Measurements from ENCODE around the gene SEMA5A.
A peak's percentile ranks its signal among the peaks of the same experiment; 100 is the strongest.

SEMA5A gene

DNA sequence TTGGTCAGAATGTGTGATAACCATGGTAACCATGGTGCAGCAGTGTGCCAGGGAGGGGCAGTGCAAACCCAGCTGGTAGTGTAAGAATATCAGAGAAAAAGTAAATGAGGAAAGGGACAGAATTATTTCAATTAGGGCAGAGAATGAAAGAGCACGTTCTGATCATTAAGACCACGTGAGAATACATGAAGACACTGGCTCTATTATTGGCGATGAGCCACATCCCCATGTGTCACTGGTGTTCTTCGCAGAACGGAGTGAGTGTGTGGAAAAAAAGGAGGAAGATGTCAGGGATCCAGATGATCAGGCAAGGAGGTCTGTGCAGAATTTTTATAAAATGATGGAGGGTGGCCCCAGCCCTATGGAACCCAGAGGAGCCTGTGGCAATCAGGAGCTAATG lies 315.5 kb downstream of the SEMA5A start:
- TF ChIP-seq ZNF274 (IDR thresholded peaks at IDR 0.05; ENCODE audit: low read depth, low read length), result no peak
- Histone ChIP-seq H3K4me3 (ENCODE audit: insufficient read length, low read depth) (no peak overlapping the region), H3K4me1 (ENCODE audit: insufficient read depth, insufficient read length) (no peaks in the 10 kb centered on the region), H3K27me3 (ENCODE audit: insufficient read depth, insufficient read length) (no peaks in the 10 kb centered on the region), H3K36me3 (ENCODE audit: insufficient read depth, insufficient read length, low read length) (no peaks in the 10 kb centered on the region), H3K9ac (ENCODE audit: insufficient read length, low read depth) (no peak overlapping the region), H3K9me3 (ENCODE audit: insufficient read depth, low read length) (no peaks in the 10 kb centered on the region)
- DNase-seq (ENCODE audit: low read depth, low spot score), result no peak

DNA sequence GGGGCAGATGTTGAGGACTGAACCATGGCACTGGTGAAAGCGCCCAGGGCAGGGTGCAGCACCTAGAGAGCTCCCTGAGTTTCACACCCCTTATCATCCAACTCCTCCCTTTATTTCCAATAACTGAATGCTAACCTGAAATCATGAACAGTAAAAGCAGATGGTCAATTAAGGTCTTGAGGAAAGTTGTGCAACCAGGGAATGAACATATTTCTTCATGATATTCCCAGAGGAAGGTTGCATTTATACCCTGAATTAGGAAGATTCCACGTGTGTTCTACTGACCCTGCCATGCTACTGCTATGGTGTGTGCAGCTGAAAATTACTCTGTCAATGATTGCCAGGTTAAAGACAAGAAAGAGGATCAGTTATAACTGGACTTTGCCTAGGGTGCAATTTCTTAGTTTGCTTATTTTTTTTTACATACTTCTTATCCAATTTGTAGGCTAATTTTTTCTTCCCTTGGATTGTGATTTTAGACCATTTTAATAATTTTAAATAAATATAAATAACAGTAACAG lies 319.8 kb downstream of the SEMA5A start:
- TF ChIP-seq YY1 (IDR thresholded peaks at IDR 0.05; ENCODE audit: insufficient read depth, insufficient read length), result no peak
- TF ChIP-seq ZNF274 (IDR thresholded peaks at IDR 0.05; ENCODE audit: low read depth, low read length), result no peak
- TF ChIP-seq SUZ12 (IDR thresholded peaks at IDR 0.05; ENCODE audit: extremely low read depth, insufficient read depth, insufficient read length), result no peak

DNA sequence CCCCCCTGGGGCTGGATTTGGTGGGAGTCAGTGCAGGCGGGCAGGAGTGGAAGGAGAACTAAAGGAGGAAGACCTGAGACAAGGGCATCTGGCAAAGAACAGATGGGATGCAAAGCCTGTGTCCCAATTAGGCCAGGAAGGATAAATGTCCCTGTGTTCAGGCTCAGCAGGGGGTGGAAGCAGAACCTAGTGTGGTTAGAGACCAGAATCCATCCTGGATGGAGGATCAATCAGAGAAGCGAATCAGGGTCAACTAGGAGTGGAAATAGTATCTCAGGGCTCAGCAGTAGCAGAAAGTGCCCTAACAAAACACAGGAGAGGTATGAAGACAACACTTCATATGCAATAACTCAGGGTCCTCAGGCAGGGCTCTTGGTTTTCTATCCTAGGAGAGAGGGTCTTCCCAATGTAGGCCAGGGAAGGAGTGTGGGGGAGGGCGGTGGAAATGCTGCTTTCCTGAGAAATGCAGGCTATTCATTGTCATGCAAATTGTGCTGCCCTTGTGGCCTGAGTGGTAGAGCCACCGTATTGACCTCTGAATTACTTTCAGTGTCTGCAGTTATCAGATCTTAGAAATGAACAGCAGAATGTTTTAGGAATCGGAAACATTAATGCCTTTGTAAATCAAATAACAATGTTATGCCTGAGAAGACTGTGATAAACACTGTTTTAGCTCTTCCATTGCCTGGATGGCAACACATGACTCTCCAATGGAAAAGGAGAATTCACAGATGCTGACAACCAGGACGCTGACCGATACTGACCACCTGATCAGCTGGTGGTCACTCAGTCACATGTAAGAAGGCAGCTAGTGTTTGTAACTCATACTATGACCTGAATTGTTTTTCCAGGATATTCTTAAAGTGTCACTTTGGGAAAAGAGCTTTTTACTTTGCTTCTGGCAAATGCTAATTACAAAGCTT lies 323.6 kb downstream of the SEMA5A start:
- peak; percentile 56 for DNase-seq (ENCODE audit: low read depth, low spot score)
- Histone ChIP-seq H3K9me3 (ENCODE audit: insufficient read depth, low read length) (peaks cover 4% of the 10 kb centered on the region; the same call in 1 of the 2 replicates), H3K27me3 (ENCODE audit: insufficient read depth, insufficient read length) (no peaks in the 10 kb centered on the region), H3K9ac (ENCODE audit: insufficient read length, low read depth) (no peak overlapping the region), H3K4me3 (ENCODE audit: insufficient read length, low read depth) (no peak overlapping the region), H3K36me3 (ENCODE audit: insufficient read depth, insufficient read length, low read length) (no peaks in the 10 kb centered on the region), H3K4me1 (ENCODE audit: insufficient read depth, insufficient read length) (peaks cover 2% of the 10 kb centered on the region)
- TF ChIP-seq SUZ12 (IDR thresholded peaks at IDR 0.05; ENCODE audit: extremely low read depth, insufficient read depth, insufficient read length) (no peak), ZNF274 (IDR thresholded peaks at IDR 0.05; ENCODE audit: low read depth, low read length) (no peak), YY1 (IDR thresholded peaks at IDR 0.05; ENCODE audit: insufficient read depth, insufficient read length) (no peak)

More for the DNA sequence above, 319.8 kb downstream of the SEMA5A start:
- Histone ChIP-seq H3K4me3 (ENCODE audit: insufficient read length, low read depth) (no peak overlapping the region), H3K9me3 (ENCODE audit: insufficient read depth, low read length) (peaks cover 4% of the 10 kb centered on the region; the same call in 1 of the 2 replicates), H3K9ac (ENCODE audit: insufficient read length, low read depth) (no peak overlapping the region), H3K27me3 (ENCODE audit: insufficient read depth, insufficient read length) (no peaks in the 10 kb centered on the region), H3K4me1 (ENCODE audit: insufficient read depth, insufficient read length) (peaks cover 2% of the 10 kb centered on the region), H3K36me3 (ENCODE audit: insufficient read depth, insufficient read length, low read length) (no peaks in the 10 kb centered on the region)
- no peak for DNase-seq (ENCODE audit: low read depth, low spot score)

- Histone ChIP-seq H3K36me3 (ENCODE audit: insufficient read depth, insufficient read length, low read length) (no peaks in the 10 kb centered on the region), H3K9me3 (ENCODE audit: insufficient read depth, low read length) (peaks cover 4% of the 10 kb centered on the region; the same call in 1 of the 2 replicates), H3K4me3 (ENCODE audit: insufficient read length, low read depth) (no peak overlapping the region), H3K9ac (ENCODE audit: insufficient read length, low read depth) (no peak overlapping the region), H3K4me1 (ENCODE audit: insufficient read depth, insufficient read length) (peaks cover 2% of the 10 kb centered on the region), H3K27me3 (ENCODE audit: insufficient read depth, insufficient read length) (no peaks in the 10 kb centered on the region)
- no peak for TF ChIP-seq SUZ12 (IDR thresholded peaks at IDR 0.05; ENCODE audit: extremely low read depth, insufficient read depth, insufficient read length)
- no peak for TF ChIP-seq ZNF274 (IDR thresholded peaks at IDR 0.05; ENCODE audit: low read depth, low read length)
- no peak for TF ChIP-seq YY1 (IDR thresholded peaks at IDR 0.05; ENCODE audit: insufficient read depth, insufficient read length)
- DNase-seq (ENCODE audit: low read depth, low spot score), result no peak
Observed at GRCh38 chr5:9218358-9218757, 327.5 kb downstream of the SEMA5A start.

DNA sequence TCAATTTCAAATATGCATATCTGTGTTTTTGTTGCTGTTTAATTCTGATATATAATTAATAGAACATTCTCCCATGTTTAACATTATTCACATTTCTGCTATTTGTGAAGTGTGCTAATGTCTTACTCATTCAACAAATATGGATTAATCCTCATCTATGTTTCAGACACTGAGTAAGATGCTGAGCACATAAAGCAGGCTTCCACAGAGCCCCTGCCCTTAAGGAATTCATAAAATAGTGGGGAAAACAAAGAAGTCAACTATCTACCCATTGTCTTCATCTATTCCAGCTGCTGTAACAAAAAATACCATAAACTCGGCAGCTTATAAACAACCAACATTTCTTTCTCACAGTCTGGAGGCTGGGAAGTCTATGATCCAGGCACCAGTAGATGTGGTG lies 333.3 kb downstream of the SEMA5A start:
- Histone ChIP-seq H3K36me3 (ENCODE audit: insufficient read depth, insufficient read length, low read length) (no peaks in the 10 kb centered on the region), H3K4me1 (ENCODE audit: insufficient read depth, insufficient read length) (no peaks in the 10 kb centered on the region), H3K9me3 (ENCODE audit: insufficient read depth, low read length) (no peaks in the 10 kb centered on the region), H3K27me3 (ENCODE audit: insufficient read depth, insufficient read length) (no peaks in the 10 kb centered on the region), H3K9ac (ENCODE audit: insufficient read length, low read depth) (no peak overlapping the region), H3K4me3 (ENCODE audit: insufficient read length, low read depth) (no peak overlapping the region)
- TF ChIP-seq ZNF274 (IDR thresholded peaks at IDR 0.05; ENCODE audit: low read depth, low read length), result no peak
- no peak for TF ChIP-seq YY1 (IDR thresholded peaks at IDR 0.05; ENCODE audit: insufficient read depth, insufficient read length)
- TF ChIP-seq SUZ12 (IDR thresholded peaks at IDR 0.05; ENCODE audit: extremely low read depth, insufficient read depth, insufficient read length), result no peak
- no peak for DNase-seq (ENCODE audit: low read depth, low spot score)

DNA sequence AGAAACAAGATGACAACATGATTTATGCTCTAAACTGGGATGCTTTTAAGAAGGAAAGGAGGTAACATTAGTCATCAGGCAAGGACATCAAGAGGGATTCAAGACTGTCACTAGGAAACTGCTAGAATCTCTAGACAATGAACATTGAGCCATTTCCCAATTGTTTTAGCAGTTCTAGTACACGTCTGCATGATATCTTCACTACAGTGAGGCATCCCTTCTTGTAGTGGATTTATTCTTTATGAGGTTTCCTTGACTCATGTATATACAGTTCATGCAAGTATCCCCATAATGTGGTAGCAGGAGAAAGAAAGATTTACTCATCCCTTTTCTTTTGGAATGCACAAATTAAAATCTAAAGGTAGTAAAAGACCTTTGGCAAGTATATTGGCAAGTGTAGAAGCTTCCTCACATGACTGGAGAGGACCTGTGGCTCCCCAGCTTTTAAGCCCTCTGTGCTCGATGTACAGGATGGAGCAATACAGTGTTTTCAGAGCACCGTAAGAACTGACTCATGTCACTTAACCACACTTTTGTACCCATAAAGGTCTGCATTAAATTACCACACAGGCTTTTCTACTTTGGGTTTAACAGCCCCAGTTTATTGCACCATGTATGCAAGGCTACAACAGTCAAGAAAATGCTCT lies 335.9 kb downstream of the SEMA5A start:
- no peak overlapping the region for H3K4me3 ChIP-seq (ENCODE audit: insufficient read length, low read depth)
- H3K36me3 ChIP-seq (ENCODE audit: insufficient read depth, insufficient read length, low read length), result no peaks in the 10 kb centered on the region

More for the DNA sequence above, 335.9 kb downstream of the SEMA5A start:
- Histone ChIP-seq H3K9me3 (ENCODE audit: insufficient read depth, low read length) (no peaks in the 10 kb centered on the region), H3K27me3 (ENCODE audit: insufficient read depth, insufficient read length) (no peaks in the 10 kb centered on the region), H3K9ac (ENCODE audit: insufficient read length, low read depth) (no peak overlapping the region), H3K4me1 (ENCODE audit: insufficient read depth, insufficient read length) (no peaks in the 10 kb centered on the region)
- no peak for TF ChIP-seq ZNF274 (IDR thresholded peaks at IDR 0.05; ENCODE audit: low read depth, low read length)
- no peak for TF ChIP-seq YY1 (IDR thresholded peaks at IDR 0.05; ENCODE audit: insufficient read depth, insufficient read length)
- no peak for TF ChIP-seq SUZ12 (IDR thresholded peaks at IDR 0.05; ENCODE audit: extremely low read depth, insufficient read depth, insufficient read length)
- DNase-seq (ENCODE audit: low read depth, low spot score), result no peak

Data from NT2/D1 (cell line).